Subcutaneous abdominal adipose tissue (tissue), 5 donors: Measurements from ENCODE around the gene COL5A1.

Experiments
- H3K27ac ChIP-seq: one replicate; pipeline ENCODE4 v1.7.0; 2013; ENCODE audit warnings: low read depth, mild to moderate bottlenecking, inconsistent platforms, low read length, moderate library complexity
- H3K27me3 ChIP-seq, 5 donors: one replicate each; pipeline ENCODE4 v1.7.0; 2013; ENCODE audit warnings: low read length in 5 of 5, inconsistent platforms in 1 of 5; ENCODE audit not compliant: control insufficient read depth in 5 of 5, insufficient read depth in 4 of 5
- H3K36me3 ChIP-seq, 5 donors: one replicate each; pipeline ENCODE4 v1.7.0; 2013; ENCODE audit warnings: low read length in 5 of 5; ENCODE audit not compliant: control insufficient read depth in 5 of 5, insufficient read depth in 5 of 5
- H3K4me1 ChIP-seq, 5 donors: one replicate each; pipeline ENCODE4 v1.7.0; 2013; ENCODE audit warnings: low read length in 5 of 5, mild to moderate bottlenecking in 3 of 5, moderate library complexity in 1 of 5; ENCODE audit not compliant: control insufficient read depth in 5 of 5, insufficient read depth in 5 of 5
- H3K4me3 ChIP-seq, 5 donors: one replicate each; pipeline ENCODE4 v1.7.0; 2013; ENCODE audit warnings: low read length in 5 of 5, low read depth in 1 of 5
- H3K9ac ChIP-seq, 5 donors: one replicate each; pipeline ENCODE4 v1.7.0; 2013; ENCODE audit warnings: low read length in 5 of 5, mild to moderate bottlenecking in 4 of 5, moderate library complexity in 3 of 5
- H3K9me3 ChIP-seq, 5 donors: one replicate each; pipeline ENCODE4 v1.7.0; 2013; ENCODE audit warnings: low read length in 5 of 5; ENCODE audit not compliant: control insufficient read depth in 5 of 5
- donor health status: healthy.
- donor health status: healthy.
- donor health status: healthy.
- donor health status: healthy.
- donor health status: healthy.

COL5A1 gene

GRCh38 chr9:134891053-134891452, 249.4 kb downstream of the COL5A1 start:
- Histone ChIP-seq H3K9ac (no peak overlapping the region), H3K9me3 (peaks cover 0 to 7% (median 0%) of the 10 kb centered on the region in 5 donors), H3K36me3 (peaks cover 0 to 4% (median 0%) of the 10 kb centered on the region in 5 donors), H3K4me3 (no peak overlapping the region), H3K27me3 (peaks cover 0 to 4% (median 0%) of the 10 kb centered on the region in 5 donors), H3K4me1 (peaks cover 0 to 14% (median 0%) of the 10 kb centered on the region in 5 donors), H3K27ac (no peak overlapping the region)

- H3K9ac ChIP-seq = no peak overlapping the region
- peaks cover 0 to 4% (median 0%) of the 10 kb centered on the region in 5 donors for H3K36me3 ChIP-seq
- H3K4me1 ChIP-seq = peaks cover 0 to 20% (median 5%) of the 10 kb centered on the region in 5 donors
- no peak overlapping the region for H3K27ac ChIP-seq
- no peak overlapping the region for H3K4me3 ChIP-seq
- H3K9me3 ChIP-seq = peaks cover 0 to 7% (median 0%) of the 10 kb centered on the region in 5 donors
- peaks cover 0 to 4% (median under 1%) of the 10 kb centered on the region in 5 donors for H3K27me3 ChIP-seq
Measured at GRCh38 chr9:134891713-134892112, 250.1 kb downstream of the COL5A1 start.

- Histone ChIP-seq H3K36me3 (peaks cover 0 to under 1% (median 0%) of the 10 kb centered on the region in 5 donors), H3K4me3 (no peak overlapping the region), H3K9me3 (peaks cover 0 to 7% (median 0%) of the 10 kb centered on the region in 5 donors), H3K27ac (no peak overlapping the region), H3K27me3 (peaks cover 0 to 4% (median 2%) of the 10 kb centered on the region in 5 donors), H3K4me1 (peaks cover 0 to 25% (median 9%) of the 10 kb centered on the region in 5 donors), H3K9ac (no peak overlapping the region)
Measured at GRCh38 chr9:134892221-134892620, 250.6 kb downstream of the COL5A1 start.

GRCh38 chr9:134892820-134893420, 251.3 kb downstream of the COL5A1 start:
- Histone ChIP-seq H3K9ac (no peak overlapping the region), H3K36me3 (no peaks in the 10 kb centered on the region), H3K9me3 (peaks cover 0 to 7% (median 0%) of the 10 kb centered on the region in 5 donors), H3K27ac (no peak overlapping the region), H3K4me1 (peaks cover 0 to 26% (median 9%) of the 10 kb centered on the region in 5 donors), H3K27me3 (peaks cover 0 to 4% (median 2%) of the 10 kb centered on the region in 5 donors), H3K4me3 (no peak overlapping the region)
